Activated CD4-positive, alpha-beta T cell treated with anti-CD3 and anti-CD28 coated beads, Interleukin-2, amount 50 U/mL, for 48 hours (primary cell): ENCODE data around the gene MSI2.
A peak's percentile ranks its signal among the peaks of the same experiment; 100 is the strongest.

Experiments
- DNase-seq, 2 experiments: peaks; one replicate each; pipeline ENCODE4 v3.0.0-alpha.2; 2020

Gene MSI2

GRCh38 chr17:57375040-57375769, 118.9 kb downstream of the MSI2 start:
- no peak for DNase-seq

DNA sequence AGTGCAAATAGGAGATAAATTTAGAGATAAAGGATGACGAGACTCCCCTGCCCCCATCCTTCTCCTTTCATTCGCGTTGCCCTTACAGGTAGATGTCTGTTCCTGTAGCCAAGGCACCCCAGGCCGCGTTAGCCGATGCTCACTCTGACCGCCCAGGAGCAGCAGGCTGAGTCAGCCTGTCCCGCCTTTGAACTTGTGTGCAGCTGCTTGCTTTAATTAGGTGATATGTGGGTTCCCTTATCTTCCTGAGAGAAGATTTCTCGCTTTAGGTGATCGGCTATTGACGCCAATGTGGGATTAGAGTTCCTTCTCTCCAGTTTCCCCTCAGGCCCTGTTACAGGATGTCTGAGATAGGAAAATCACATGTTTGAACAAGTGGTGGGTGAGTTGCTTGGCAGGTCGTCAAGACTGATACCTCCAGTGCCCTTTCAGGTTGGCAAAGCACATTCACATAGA, 119.5 kb downstream of the MSI2 start:
- no peak for DNase-seq

DNA sequence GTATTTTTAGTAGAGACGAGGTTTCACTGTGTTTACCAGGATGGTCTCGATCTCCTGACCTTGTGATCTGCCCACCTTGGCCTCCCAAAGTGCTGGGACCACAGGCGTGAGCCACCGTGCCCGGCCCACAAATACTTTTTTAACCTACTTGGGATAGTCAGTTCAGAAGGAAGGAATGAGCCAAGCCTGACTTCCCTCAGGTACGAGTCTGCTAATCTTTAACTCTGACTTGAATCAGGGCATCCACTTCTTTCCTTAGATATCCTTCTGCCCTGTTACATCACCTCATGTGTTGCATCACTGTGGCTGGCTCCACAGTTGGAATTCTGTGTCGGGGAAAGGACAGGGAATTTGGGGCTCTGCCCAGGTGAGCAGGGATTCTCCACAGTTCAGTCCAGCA, 120.8 kb downstream of the MSI2 start:
- no peak for DNase-seq

DNA sequence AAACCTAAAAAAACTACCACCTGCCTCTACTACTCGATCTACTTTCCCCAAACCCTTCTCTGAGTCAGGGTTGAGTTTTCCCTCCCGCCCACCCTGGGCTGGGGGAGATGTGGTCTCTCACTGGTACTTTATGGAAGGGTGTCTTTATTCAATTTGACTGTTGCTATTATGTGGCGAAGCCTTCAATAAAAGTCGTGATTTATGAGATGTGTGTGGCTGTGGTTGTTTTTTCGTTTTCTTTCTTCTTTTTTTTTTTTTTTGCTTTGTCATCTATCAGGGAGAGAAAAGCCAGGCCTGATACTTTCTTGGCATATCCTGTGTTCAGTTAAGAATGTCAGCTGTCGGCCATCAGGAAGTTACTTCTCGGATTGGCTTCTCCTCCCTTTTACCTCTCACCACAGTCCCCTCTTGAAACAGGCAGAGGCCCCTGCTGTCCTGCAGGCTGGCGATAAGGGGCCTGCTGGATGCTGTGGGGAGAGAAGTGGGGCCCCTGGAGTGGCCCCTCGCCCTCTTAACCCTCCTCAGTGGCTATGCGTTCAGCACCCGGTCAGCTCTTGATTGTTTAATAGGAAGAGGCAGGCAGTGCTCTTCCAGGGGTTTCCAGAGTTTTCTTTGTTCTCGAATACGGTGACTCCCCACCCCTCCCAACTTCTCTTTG, 123.0 kb downstream of the MSI2 start:
- peak; percentile 15 to 38 for DNase-seq

GRCh38 chr17:57379895-57380434, 123.6 kb downstream of the MSI2 start:
- no peak for DNase-seq

DNA sequence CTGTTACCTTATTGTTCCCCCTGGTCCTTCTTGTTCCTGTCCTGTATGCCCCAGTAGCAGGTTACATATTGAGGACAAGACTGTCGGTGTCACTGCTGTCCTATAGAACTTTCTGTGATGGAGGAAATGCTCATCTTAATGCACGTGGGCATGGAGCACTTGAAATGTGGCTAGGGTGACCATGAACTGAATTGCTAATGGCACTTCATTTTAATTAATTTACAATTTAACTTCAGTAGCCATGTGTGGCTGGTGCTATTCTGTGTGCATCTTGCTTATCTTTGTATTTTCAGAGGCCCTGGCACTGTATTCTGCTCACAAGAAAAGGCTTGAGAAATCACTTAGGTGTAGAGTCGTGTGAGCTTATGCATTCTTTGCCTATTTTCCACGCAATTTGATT, 125.2 kb downstream of the MSI2 start:
- no peak for DNase-seq

- DNase-seq: no peak
These were observed 127.9 kb downstream of the MSI2 start for GRCh38 chr17:57384219-57384618.

DNA sequence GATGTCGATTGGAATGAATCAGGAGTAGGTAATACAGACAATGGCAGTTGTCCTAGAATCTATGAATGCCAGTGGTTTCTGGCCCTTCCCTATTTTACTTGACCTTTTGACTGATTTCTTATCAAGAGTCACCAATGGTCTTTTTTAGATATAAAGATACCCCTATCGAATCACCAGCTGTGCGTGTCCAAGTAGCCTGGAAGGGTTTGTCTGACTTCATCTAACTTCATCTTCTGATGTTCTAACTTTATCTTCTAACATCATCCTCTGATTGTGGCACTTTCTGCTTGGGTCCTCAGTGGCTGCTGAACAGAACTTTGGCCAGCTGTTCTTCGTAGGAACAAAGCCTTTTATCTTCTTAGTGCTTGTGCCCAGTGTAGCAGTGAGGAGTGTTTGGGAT, 129.7 kb downstream of the MSI2 start:
- no peak for DNase-seq

DNA sequence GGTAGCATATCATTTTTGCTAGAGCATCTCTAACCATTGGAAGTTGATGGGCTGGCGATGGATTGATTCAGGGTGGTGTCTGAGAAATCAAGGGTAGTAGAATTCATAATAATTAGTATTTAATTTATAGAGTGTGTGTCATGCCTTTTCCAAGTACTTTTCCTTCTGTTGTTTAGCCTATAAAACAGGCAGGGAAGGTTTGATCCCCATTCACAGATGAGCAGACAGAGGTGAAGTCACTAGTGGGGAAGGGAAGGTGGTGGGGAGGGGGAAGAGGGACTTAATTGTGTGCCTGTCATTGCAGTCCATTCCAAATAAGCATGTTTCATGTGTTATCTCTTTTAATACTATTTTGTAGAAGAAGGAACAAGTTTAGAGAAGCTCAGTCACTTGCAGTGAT, 131.3 kb downstream of the MSI2 start:
- no peak for DNase-seq

GRCh38 chr17:57388131-57388725, 131.9 kb downstream of the MSI2 start:
- DNase-seq: no peak

- DNase-seq: no peak
These were observed 133.2 kb downstream of the MSI2 start for GRCh38 chr17:57389473-57389872.

DNA sequence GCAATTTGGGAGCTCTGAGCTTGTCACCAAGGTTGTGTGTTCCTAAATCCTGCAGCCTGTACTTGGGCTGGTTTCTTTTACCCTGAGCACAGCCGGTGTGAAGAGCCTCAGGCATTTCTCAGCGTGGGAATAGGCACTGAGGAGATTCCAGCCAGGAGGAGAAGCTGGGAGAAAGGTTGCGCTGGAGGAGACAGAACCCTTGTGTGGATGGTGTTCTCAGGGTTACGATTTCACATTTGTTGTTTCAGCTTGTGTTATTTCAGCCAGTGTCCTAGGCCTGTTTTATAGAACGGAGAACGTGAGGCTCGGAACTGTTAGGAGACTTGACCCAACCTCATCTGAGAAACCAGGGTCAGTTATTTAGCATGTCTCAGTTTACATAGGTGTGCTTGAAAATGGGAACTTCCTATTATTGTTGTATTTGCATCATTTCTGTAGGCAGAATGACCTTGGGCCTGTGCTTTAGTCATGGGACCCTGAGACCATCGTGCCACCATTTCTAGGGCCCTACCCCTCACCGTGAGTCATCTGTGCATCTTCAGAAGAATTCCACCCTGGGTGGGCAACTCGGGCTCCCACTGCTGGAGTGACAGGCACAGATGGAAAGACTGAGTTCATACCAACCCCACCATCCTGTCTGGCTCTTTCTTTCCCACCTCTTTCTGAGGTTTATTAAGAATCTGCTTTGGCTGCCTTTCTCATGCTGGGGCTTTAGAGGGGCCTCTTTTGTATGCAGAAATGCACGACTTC, 134.9 kb downstream of the MSI2 start:
- no peak for DNase-seq

- no peak for DNase-seq
These were observed 135.6 kb downstream of the MSI2 start for GRCh38 chr17:57391857-57392471.

- no peak for DNase-seq
These were observed 137.0 kb downstream of the MSI2 start for GRCh38 chr17:57393368-57393767.

DNA sequence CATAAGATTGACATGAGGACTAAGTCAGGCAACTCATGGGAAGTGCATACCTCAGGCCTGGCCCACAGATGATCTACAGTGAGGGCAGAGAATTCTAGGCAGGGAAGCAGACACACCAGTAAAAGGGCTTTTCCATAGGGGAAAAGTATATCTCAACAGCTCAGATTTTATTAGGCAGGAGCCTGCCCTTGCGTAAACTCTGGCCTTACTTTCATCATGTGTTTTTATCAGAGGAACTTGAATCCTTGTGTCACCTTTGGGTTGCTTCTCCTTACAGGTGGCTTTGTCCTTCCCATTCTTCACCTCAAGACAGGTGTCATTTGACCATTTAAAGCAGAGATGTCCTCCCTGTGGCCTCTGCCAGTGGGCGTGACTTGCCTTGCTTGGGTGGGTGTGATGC, 138.1 kb downstream of the MSI2 start:
- no peak for DNase-seq

GRCh38 chr17:57395721-57396321, 139.5 kb downstream of the MSI2 start:
- DNase-seq: no peak

- no peak for DNase-seq
These were observed 140.2 kb downstream of the MSI2 start for GRCh38 chr17:57396511-57396921.

- no peak for DNase-seq
These were observed 141.1 kb downstream of the MSI2 start for GRCh38 chr17:57397402-57397801.

DNA sequence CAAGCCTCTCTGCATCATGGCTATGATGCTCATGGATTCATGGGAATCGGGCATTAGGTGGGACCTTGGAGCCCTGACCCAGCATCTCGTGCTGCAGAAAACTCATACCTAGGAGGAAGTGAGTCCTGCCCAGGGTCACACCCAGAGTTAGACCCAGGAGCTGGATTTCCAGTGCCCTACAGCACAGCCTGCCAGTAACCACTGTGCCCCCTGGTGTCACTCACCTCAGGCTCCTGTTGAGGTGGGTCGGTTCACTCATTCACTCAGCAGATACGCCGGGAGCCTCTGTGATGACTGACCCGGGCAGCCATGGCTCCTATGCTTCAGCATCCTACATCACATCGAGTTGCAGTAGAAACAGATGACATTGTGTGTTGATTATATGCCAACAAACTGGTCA, 143.4 kb downstream of the MSI2 start:
- DNase-seq: no peak

DNA sequence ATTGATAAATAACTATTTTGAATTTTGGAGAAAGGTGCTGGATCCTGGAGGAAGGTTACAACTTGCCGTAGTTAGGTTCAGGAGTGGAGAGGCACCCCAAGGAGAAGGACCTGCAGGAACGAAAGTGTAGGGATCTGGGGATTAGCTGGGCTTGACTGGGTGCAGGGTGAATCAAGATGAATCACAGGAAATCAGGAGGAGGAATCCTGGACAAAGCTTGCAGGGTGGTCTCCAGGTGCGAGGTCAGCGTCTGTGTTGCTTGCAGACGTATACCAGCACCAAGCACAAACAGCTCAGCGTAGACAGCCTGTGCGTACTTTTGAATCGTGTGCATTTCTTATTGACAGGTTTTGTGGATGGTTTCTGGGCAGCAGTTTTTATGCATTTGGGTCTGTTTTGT, 144.3 kb downstream of the MSI2 start:
- no peak for DNase-seq

GRCh38 chr17:57401556-57402488, 145.5 kb downstream of the MSI2 start:
- no peak for DNase-seq
